ENCODE data around the gene SH3BP5.

SH3BP5 gene

DNA sequence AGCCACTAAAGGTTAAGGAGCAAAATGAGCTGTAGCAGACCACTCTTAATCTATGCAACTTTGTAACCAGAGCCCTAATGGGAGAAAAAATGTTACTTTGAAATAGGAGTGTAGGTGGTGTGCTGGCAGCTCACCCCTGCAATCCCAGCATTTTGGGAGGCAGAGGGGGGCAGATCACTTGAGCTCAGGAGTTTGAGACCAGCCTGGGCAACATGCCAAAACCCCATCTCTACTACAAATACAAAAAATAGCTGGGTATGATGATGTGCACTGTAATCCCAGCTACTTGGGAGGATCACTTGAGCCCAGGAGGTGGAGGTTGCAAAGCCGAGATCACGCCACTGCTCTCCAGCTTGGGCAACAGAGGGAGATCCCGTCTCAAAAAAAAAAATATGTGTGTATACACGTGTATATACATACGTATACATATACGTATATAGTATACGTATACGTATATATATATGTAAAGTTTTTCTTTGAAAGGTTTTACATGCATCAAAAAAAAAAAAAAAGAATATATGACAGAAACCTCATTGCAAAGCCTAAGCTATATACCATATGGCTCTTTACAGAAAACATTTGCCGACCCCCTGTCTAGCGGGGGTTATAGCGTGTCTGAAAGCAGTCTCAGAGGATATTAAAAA lies 110.7 kb downstream of the SH3BP5 start:
- TF ChIP-seq POLR2A (IDR thresholded peaks at IDR 0.05; ENCODE audit: extremely low read depth, insufficient read length) = no peak
- no peak for TF ChIP-seq MYC (IDR thresholded peaks at IDR 0.05; ENCODE audit: low read depth, low read length)
- TF ChIP-seq, protein P1, sequence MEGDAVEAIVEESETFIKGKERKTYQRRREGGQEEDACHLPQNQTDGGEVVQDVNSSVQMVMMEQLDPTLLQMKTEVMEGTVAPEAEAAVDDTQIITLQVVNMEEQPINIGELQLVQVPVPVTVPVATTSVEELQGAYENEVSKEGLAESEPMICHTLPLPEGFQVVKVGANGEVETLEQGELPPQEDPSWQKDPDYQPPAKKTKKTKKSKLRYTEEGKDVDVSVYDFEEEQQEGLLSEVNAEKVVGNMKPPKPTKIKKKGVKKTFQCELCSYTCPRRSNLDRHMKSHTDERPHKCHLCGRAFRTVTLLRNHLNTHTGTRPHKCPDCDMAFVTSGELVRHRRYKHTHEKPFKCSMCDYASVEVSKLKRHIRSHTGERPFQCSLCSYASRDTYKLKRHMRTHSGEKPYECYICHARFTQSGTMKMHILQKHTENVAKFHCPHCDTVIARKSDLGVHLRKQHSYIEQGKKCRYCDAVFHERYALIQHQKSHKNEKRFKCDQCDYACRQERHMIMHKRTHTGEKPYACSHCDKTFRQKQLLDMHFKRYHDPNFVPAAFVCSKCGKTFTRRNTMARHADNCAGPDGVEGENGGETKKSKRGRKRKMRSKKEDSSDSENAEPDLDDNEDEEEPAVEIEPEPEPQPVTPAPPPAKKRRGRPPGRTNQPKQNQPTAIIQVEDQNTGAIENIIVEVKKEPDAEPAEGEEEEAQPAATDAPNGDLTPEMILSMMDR (IDR thresholded peaks at IDR 0.05; ENCODE audit: low read depth, low read length) = no peak
- TF ChIP-seq, protein P2, sequence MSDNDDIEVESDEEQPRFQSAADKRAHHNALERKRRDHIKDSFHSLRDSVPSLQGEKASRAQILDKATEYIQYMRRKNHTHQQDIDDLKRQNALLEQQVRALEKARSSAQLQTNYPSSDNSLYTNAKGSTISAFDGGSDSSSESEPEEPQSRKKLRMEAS (IDR thresholded peaks at IDR 0.05; ENCODE audit: low read depth, low read length) = no peak
- DNase-seq (ENCODE audit: low read depth) = no peak
- no peak overlapping the region for H3K4me3 ChIP-seq (ENCODE audit: low read depth, low read length)

DNA sequence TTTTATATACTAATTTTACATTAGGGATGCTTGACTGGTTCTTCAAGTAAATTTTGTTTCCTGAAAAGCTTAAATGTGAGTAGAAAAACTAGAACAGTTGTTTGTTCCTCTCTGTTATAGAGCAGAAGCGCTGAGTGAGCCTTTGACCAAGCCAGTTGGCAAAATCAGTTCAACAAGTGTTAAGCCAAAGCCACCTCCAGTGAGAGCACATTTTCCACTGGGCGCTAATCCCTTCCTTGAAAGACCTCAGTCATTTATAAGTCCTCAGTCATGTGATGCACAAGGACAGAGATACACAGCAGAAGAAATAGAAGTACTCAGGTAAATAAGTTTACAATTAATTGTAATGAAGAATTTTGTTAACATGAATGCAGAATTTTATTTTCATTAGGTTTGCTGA lies 111.7 kb downstream of the SH3BP5 start:
- DNase-seq (ENCODE audit: low read depth) = no peak
- H3K4me3 ChIP-seq (ENCODE audit: low read depth, low read length) = no peak overlapping the region
- no peak for TF ChIP-seq POLR2A (IDR thresholded peaks at IDR 0.05; ENCODE audit: extremely low read depth, insufficient read length)
- TF ChIP-seq, protein P2 (IDR thresholded peaks at IDR 0.05; ENCODE audit: low read depth, low read length) = no peak
- TF ChIP-seq MYC (IDR thresholded peaks at IDR 0.05; ENCODE audit: low read depth, low read length) = no peak

DNA sequence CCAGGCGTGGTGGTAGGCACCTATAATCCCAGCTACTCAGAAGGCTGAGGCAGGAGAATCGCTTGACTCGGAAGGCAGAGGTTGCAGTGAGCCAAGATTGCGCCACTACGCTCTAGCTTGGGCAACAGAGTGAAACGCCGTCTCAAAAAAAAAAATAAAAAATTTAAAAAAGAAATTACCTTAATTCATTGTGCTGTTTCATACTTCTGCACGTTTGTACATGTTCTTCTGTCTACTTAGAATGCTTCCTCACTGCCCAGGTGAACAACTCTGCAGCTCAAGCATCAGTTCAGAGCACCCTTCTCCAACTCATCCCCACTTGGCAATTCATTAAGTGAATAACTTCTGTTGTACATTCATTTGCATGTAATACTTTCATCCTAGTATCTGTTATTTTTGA lies 112.3 kb downstream of the SH3BP5 start:
- no peak for DNase-seq (ENCODE audit: low read depth)
- no peak overlapping the region for H3K4me3 ChIP-seq (ENCODE audit: low read depth, low read length)
- TF ChIP-seq, protein P1 (IDR thresholded peaks at IDR 0.05; ENCODE audit: low read depth, low read length) = no peak
- TF ChIP-seq, protein P2 (IDR thresholded peaks at IDR 0.05; ENCODE audit: low read depth, low read length) = no peak
- no peak for TF ChIP-seq POLR2A (IDR thresholded peaks at IDR 0.05; ENCODE audit: extremely low read depth, insufficient read length)
- no peak for TF ChIP-seq MYC (IDR thresholded peaks at IDR 0.05; ENCODE audit: low read depth, low read length)

DNA sequence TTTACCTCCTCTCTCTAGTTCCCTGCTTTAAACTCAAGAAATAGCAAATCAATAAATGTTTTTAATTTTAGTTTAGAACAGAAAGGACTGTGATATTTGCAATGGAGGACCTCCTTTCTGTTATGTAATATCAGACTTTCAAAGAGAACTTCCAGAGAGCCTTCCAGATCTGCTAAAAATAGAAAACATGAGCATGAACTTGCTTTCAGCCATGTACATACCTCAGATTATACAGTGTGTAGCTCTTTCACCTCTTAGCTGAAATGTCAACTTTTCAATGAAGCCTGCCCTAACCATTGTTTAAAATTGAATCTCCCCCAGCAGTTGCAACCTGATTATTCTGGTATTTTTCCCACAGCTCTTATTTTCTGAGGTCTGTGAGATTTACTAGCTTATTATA lies 113.7 kb downstream of the SH3BP5 start:
- TF ChIP-seq MYC (IDR thresholded peaks at IDR 0.05; ENCODE audit: low read depth, low read length) (no peak), POLR2A (IDR thresholded peaks at IDR 0.05; ENCODE audit: extremely low read depth, insufficient read length) (no peak)
- TF ChIP-seq, protein P2 (IDR thresholded peaks at IDR 0.05; ENCODE audit: low read depth, low read length) = no peak
- TF ChIP-seq, protein P1 (IDR thresholded peaks at IDR 0.05; ENCODE audit: low read depth, low read length) = no peak
- DNase-seq (ENCODE audit: low read depth) = no peak
- H3K4me3 ChIP-seq (ENCODE audit: low read depth, low read length) = no peak overlapping the region

DNA sequence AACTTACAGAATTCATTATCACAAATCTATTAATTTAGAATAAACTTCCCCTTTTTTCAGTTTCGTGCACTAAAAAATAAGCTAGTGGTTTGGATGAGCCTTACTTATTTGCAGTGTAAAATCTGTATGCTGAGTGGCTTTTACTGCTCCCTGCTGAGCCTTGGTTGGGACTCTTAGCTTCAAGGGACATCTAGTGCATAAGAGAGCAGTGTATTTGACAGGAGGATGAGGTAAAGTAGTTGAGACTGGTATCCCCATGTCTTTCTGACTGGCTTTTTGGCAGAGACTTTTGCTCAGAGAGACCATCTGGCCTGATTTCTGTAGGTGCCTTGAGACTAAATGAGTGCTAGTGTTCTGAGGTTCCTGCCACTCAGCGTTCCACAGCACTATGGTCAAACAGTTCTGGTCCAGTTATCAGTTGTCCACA lies 114.5 kb downstream of the SH3BP5 start:
- no peak for DNase-seq (ENCODE audit: low read depth)
- TF ChIP-seq, protein P1 (IDR thresholded peaks at IDR 0.05; ENCODE audit: low read depth, low read length) = no peak
- no peak for TF ChIP-seq MYC (IDR thresholded peaks at IDR 0.05; ENCODE audit: low read depth, low read length)
- TF ChIP-seq, protein P2 (IDR thresholded peaks at IDR 0.05; ENCODE audit: low read depth, low read length) = no peak
- TF ChIP-seq POLR2A (IDR thresholded peaks at IDR 0.05; ENCODE audit: extremely low read depth, insufficient read length) = no peak

DNA sequence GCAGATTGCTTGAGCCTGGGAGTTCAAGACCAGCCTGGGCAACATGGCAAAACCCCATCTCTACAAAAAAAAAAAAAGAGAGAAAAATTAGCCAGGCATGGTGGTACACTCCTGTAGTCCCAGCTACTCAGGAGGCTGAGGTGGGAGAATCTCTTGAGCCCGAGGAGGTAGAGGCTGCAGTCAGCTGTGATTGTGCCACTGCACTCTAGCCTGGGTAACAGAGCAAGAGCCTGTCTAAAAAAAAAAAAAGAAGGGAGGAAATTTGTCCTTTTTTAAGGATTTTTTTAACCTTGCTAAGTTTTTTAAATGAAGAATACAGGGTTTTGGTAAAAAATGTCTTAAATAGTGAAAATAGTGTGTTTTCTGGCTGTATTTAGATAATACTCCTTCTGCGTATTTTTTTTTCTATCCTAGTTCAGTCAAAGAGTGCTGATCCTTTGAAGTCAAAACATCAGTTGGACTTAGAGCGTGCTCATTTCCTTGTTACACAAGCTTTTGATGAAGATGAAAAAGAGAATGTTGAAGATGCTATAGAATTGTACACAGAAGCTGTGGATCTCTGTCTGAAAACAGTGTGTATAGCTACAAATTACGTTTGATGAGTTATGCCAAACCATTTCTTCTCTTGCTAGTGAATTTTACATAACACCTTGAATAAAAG lies 115.2 kb downstream of the SH3BP5 start:
- TF ChIP-seq MYC (IDR thresholded peaks at IDR 0.05; ENCODE audit: low read depth, low read length) (no peak), POLR2A (IDR thresholded peaks at IDR 0.05; ENCODE audit: extremely low read depth, insufficient read length) (no peak)
- TF ChIP-seq, protein P2 (IDR thresholded peaks at IDR 0.05; ENCODE audit: low read depth, low read length) = no peak
- no peak for DNase-seq (ENCODE audit: low read depth)
- H3K4me3 ChIP-seq (ENCODE audit: low read depth, low read length) = no peak overlapping the region

More for the DNA sequence above, 114.5 kb downstream of the SH3BP5 start:
- H3K4me3 ChIP-seq (ENCODE audit: low read depth, low read length) = no peak overlapping the region
